GM21526 (cell line): ENCODE measurements around the gene CDK18.

Experiments used
- ATAC-seq: cut with Tn5 transposase; IDR thresholded peaks from one replicate; pipeline ENCODE4 v1.9.1; 2021; ENCODE audit warnings: moderate library complexity; ENCODE audit not compliant: unreplicated experiment, low FRiP score

Gene CDK18

DNA sequence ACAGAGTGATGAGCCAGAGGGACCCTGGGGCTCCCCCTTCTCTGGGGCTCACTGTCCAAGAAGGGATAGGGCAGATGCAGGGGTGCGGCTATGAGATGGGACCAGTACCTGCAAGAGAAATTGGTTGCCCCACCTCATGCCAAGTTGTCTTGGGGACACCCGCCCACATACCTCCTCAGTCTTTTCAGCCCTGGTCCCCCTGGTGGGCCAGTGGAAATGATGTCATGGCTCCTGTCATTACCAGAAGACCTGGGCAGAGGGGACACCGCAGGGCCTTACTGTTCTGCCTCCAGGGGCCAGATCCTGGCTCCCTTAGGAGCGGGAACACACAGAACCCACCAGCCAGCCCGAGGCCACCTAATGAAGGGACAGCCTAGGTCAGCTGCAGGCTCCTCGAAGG is 63.2 kb downstream of the CDK18 start:
- ATAC-seq, result no peak

DNA sequence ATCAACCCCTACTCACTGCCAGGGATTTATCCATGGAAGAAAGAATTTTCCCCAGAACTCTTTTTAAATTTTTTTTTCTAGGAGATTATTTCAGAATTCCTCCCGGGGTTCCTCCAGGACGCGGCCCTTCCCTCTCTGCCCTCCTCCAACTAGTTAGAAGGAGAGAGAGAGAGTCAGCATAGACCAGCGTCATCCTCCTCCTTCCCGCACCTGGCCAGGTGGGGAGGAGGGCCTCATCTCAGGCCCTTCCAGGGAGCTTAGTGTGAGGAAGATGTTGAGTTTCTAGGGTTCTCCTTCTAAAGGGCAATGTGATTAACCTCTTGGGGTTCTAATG is 63.6 kb downstream of the CDK18 start:
- ATAC-seq, result no peak

DNA sequence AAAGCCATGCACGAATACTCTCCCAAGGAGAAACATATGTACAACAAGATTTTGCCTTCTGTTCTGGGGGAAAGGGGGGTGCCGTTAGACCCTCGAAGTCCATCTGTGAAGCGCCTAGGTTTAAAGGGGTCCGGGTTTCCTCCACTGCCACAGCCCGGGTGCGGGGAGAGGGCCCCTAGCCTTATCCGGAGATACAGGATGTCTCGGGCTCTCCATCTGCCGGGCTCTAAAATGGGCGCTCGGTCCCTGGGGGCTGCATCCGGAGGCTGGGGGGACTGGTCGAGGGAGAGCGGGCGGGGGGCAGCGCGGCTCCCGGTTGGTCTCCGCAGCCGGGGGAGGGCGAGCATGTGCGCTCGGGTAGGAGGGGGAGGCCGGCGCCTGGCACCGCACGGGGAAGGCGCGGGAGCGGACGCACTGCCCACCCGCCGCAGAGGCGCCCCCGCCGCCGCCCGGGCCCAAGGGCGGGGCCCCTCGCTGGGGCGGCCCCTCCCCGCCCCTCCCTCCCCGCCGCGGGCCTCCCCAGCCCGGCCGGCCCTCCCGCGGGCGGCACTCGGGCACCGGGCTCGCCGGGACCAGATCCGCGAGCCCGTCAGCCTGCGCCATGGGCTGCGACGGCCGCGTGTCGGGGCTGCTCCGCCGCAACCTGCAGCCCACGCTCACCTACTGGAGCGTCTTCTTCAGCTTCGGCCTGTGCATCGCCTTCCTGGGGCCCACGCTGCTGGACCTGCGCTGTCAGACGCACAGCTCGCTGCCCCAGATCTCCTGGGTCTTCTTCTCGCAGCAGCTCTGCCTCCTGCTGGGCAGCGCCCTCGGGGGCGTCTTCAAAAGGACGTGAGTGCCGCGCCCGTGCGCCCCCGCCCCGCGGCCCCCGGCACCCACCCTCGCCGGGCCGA is 64.2 kb downstream of the CDK18 start:
- ATAC-seq, result no peak

DNA sequence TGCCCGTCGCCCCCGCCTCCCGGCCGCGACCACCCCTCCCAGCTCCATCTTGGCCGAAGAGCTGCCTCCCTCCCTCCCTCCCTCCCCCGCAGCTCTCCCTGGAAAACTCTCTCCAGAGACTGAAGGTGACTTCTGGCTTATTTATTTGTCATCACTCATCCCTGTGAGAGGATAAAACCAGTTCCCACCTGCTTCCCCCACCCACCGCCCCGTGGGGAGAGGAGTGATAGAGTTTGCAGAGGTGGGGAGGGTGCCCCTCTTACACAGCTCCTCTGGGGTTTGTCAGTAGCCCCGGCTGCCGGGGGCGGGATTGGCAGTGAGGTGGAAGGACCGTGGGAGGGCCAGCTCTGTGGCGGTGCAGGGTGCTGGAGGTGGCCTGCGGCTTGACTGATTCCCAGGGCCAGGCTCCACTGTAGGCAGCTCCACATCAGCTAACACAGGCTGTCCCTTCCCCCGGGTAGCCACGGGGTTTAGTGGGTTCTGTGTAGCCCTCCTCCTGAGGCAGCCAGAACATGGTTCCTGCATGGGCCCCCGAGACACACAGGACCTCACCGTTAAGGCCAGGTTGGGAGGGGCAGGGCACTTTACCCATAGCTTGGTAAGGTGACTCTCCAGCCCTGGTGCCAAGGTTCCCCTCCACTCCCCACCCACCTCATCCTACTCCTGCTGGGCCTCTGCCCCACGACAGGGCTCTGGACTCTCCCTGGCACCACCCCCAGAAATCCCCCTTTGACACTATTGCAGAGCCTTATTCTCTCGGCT is 65.1 kb downstream of the CDK18 start:
- no peak for ATAC-seq

DNA sequence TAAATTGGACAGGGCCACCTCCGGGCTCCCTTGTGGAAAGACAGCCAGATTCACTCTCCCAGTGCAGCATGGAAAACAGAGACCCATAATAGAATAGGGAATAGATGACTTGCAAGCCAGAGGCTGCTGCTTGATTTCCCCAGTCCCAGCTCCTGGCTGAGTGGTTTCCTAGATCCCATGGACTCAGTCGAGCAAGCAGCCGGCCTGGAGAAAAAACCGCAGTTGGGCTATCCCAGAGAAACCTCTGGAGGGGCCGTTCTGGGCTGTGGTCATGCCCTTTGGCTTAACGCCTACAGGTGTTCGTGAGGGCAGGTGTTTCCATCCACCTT is 65.7 kb downstream of the CDK18 start:
- no peak for ATAC-seq

DNA sequence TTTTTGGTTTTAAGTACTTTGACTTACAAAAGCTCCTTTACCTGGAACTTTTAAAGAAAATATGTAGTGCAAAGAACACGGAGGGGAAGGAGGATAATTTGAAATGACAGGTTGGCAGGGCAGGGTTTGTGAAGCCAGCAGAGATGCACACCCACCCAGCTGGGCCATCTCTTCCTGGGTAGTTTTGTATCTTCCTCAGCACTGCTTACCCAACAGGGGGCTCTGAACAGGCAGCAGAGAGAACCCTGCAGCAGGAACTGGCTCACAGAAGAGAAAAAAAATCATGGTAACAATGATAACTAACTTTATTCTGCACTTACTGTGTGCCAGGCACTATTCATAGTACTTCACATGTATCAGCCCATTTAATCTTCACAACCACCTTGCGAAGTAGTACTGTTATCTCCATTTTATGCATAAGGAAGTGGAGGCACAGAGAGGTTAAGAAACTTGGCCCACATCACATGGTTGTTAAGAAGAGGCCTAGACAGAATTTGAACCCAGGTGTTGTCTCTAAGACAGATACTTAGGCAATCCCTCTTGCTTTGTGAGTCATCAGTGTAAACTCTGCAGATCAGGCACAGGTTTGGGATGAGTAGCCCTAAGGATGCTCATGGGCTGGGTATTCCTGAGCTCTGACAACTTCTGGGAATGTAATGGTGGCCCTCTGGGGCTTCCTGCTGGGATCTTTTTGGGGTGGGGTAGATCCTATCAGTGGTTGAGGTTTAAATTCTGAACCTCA is 66.5 kb downstream of the CDK18 start:
- no peak for ATAC-seq

DNA sequence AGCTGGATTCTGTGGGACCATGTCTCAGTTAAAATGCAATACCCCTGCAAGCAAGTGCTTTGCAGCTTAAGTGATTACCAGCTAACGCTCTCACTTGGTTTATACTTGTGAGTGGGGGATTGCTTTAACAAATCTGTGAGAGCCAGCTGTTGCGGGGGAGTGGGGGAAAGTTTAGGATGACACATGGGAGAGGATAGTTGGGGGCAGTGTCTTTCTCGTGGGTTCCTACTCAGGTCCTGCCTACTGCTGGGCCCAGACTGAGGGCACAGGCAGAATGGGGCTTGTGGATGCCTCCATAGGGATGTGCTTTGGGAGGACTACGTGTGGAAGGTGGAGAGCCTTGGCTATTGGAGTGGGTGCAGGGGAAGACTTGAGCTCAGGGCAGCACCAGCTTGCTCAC is 67.3 kb downstream of the CDK18 start:
- no peak for ATAC-seq

DNA sequence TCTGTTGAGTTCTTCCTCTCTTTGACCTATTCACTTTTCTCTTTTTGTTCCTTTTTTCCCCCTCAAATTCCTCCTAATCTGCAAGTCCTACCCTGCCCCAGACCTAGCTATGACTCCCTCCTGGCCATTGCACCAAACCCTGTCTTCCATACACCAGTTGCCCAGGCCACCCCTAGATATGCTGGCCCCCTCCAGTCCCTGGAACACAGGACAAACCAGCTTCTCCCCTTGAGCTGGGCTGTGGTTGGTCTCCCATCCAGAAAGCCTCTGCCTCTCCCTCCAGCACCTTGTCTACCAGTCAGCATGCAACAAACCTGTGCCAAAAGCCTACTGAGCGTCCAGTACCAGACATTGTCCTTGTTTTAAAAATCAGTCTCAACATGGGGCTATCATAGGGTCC is 68.0 kb downstream of the CDK18 start:
- no peak for ATAC-seq

DNA sequence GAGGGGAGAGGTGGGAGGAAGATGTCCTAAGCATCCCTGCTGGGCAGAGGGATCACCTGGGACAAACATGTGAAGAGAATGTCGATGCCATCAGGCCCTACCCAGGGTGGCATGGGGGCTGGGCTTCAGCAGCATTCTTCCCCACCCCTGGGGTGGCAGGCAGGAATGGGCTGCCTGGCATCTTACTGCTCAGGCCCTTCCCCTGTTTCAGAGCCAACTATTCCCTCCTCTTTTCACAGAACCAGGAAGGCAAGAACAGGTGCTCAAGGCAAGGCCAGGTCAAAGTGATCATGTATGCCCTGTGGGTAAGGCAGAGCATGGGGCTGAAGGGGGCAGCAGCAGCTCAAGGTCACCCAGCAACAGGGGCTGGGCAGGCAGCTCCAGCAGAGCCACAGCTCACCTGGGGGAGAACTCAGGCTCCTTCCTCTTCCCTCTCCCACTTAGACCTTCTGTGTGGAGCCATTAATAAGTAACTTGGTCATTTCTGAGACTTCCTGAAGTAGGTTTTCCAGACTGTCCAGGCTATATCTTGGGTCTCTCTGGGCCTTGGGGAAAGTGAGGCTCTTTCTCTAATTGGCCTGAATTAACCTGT is 70.9 kb downstream of the CDK18 start:
- no peak for ATAC-seq

DNA sequence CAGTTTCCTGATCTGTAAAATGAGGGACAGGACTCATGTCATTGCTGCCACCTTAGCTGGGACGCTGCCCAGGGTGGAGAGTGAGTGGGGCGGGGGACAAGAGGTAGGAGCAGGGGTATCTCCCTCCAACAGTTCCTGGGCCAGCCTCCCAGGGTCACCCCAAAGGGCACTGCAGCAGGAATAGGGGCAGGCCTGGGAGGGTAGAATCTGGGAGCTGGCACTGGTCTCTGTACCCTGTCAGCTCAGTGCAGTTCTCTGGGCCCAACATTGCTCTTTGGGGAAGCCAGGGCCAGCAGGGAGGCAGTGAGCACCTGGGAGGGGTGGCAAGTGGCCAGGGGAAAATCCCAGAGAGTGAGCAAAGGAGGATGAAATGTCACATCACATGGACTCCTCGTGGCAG is 71.5 kb downstream of the CDK18 start:
- ATAC-seq, result no peak

DNA sequence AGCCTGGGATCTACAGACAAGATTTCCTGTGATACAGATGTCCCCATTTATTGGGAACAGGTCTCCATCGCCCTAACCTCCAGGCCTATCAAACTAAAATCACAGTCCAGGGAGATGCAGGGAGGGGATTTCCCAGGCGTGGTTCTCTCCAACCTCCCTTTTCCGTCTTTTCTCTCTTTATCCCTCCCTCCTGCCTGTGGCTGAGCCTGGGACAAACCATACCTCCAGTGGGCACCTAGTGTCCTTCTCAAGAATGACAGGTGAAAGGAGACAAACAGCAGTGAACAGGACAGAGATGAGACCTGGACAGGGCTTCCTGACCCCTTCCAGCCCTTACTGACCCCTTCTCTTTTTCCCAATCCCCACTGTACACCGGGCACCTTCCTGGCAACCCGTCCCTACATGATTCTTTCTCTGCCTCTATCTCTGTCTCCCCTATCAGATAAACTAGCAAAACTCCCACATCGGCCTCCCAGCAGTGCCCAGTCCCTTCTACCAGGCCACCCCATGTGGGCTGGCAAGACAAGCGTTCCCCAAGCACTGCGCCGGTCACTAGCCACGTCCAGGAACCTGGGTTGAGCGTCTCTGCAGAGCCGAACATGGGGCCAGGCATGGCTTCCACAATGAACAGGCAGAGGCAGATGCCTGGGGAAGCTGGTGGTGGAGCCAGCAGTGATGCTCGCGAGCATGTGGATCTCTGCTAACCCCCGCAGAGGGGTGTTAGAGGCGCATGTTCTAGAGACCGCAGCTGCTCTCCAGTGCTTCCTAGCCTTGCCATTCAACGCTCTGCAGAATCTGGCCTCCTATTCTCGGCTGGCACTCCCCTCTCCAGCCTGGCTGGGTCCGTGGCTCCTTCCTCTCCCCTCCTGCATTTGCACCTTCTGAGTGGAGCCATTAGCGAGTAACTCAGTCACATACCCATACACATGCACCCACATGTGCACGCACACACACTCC is 72.6 kb downstream of the CDK18 start:
- ATAC-seq, result no peak

DNA sequence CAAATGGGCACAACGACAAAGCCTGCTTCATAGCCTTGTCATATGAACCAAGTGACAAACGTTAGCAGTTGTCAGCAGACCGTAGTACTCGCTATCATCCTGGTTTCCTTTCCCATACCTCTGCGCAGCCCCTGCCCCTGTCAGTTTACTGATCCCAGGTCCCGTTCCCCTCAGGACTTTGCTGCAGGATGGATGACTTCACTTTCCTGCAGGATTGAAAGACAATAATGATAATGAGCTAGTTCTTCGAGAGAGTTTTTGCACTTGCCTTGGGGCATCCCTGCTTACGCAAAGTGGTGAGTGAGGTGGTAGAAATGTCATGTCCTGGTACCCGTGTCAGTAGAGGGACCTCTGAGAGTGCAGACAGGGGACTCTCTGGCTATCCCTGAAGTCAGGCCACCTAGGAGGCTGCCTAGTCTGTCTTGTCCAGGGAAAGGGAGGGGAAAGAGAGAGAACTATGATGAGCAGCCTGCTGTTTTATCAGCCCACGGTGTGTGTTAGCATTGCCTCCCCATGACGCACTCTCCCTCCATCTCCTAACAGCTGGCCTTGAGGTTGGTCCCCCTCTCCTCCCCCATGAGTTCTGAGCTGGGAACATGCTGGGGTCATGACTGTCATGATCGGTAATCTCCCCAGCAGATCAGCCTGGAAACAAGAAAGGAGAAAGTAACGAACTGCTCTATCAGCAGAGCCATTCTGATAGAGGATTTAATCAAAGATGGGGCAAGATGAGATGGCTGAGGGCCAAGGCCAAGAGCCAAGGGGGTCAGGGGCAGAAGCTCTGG is 73.6 kb downstream of the CDK18 start:
- ATAC-seq, result no peak

DNA sequence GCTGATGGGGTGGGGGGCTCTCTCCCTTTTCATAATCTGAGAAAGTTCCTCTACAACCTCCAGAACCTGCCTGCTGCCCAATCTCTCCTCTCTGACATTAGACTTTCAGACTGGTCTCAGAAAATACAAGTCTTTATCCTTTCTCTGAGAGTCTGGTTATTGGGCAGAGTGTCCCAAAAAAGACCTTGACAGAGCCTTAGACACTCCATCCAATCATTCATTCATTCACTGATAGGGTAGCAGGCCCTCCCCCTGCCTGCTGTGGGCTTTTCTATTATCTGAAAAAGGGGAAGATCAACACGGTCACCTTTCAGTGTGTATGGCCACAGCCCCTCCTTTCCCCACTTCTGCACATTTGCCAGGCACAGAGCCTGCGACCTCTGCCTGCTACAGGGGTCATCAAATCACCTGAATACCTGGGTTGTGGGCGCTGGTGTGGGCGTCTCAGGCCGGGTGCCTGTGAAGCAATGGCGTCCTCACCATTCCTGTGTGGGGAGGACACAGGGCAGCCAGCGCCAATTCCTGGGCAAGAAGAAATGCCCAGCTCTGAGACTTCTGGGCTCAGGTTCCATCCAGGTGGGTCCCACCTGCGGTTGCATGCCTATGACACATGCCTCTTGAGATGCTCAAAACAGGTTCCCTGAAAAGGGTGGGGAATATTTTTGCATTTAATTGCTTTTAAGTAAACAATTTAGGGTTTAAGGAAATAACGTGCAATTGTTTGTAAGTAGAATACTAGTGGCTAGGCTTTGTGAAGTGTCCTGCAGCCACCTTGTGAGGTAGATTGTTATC is 74.5 kb downstream of the CDK18 start:
- ATAC-seq, result no peak

DNA sequence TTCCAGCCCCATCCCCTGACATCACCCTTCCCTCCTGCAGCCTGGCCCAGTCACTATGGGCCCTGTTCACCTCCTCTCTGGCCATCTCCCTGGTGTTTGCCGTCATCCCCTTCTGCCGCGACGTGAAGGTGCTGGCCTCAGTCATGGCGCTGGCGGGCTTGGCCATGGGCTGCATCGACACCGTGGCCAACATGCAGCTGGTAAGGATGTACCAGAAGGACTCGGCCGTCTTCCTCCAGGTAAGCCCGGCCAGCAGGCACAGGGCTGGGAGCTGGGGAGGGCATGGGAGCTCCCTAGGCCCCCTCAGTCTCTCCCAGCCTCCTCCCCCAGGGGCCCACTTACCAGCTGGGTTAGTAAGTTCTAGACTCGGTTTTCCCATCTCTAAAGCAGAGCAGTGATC is 75.2 kb downstream of the CDK18 start:
- ATAC-seq, result no peak

DNA sequence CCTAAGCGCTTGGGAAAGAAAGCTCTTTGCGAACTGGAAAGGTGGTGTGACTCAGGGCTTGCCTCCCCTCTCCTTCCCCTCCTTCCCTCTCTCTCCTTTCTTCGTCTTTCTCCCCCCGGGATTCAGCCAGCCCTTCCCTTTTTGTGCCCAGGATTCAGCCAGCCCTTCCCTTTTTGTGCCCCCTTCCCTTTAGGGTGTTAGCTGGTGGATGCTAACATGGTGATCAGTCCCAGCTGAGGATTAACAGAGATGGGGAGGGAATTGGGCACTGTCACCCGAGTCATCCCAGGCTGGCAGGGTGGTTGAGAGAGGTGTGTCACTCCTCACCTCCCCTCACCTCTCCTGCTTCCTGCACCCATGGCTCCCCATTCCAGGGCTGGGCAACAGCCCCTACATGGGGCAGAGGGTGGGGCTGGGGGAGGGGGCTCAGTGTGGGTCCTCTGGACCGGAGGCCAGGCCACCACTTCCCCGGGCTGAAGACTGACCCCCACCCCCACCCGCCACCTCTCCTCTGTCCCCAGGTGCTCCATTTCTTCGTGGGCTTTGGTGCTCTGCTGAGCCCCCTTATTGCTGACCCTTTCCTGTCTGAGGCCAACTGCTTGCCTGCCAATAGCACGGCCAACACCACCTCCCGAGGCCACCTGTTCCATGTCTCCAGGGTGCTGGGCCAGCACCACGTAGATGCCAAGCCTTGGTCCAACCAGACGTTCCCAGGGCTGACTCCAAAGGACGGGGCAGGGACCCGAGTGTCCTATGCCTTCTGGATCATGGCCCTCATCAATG is 75.9 kb downstream of the CDK18 start:
- ATAC-seq, result no peak

DNA sequence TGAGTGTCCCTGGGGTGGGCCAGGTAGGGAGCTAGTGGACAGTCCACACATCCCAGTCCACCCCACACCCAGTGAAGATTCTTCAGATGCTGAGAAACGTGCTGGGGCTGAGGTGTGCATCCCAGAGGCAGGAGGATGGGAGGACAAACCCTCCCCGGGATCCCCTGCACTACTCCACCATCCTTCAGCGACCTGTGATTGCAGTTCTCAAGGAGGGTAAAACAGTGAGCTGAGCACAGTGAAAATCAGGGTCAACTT is 76.4 kb downstream of the CDK18 start:
- no peak for ATAC-seq

DNA sequence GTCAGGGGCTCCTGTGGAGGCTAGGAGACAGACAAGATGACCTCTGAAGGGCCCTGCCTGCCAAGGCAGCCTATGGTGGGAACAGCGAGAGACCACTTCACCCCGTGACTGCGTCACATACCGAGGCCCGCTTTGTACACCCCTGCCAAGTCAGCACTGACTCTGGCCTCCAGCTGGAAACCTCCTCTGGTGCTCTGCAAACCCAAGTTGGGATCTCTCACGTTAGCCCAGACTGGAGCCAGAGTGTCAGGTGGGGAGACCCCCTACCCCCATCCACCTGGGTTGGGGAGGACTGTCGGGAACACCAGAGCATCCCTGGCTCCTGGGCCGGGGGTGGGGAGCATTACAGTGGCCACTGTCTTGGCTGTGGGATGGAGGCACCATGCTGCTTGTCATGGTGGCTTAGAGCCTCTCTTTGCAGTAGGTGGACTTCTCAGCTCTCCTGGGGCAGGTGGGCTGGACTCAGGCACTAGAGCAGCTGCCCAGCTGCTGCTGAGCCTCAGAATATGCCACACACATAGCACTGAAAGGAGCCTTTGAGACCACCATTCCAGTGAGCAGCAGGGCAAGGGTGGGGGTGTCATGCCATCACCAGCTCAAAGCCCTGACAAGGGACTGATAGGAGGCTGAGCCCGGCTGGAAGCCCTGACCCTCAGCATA is 77.0 kb downstream of the CDK18 start:
- ATAC-seq, result no peak

DNA sequence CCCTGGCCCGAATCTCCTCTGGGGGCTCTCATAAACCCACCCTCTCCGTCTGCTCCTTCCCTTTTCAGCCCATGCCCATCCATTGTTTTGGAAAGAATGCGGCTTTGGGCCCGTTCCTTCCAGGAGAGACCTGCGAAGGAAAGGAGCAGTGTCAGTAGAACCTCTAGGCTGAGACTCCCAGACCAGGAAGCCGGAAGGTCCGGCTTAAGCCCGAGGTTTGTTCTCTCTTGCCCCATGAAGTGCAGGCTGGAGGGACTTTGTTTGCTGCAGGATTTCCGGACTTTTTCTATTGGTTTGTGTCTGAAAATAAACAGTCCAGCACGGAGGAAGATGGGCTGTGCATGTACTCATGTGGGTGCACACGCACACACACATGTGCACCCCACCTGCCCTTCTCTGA is 77.6 kb downstream of the CDK18 start:
- ATAC-seq, result no peak
